Naive thymus-derived CD4-positive, alpha-beta T cell (primary cell): ENCODE measurements around the gene MPHOSPH9. TPM values are rescaled to one million over a fixed set of nuclear protein-coding genes. Genes with fewer than 3 reads are reported as not detected.

Experiments used
- ATAC-seq: fragments of 150-1000 bp; cut with Tn5 transposase; 2 replicates; pipeline ENCODE4 v1.10.0; 2021; ENCODE audit warnings: mild to moderate bottlenecking, moderate library complexity
- CTCF ChIA-PET: fragments of 350-600 bp; sonication (Branson Sonifier 250); formaldehyde crosslinking; loops from one replicate; lab custom pipeline; 2021; ENCODE audit warnings: antibody characterized with exemption; lab: Charles Lee
- POLR2A ChIA-PET: fragments of 350-600 bp; sonication (Branson Sonifier 250); formaldehyde crosslinking; loops from one replicate; lab custom pipeline; 2021; ENCODE audit warnings: antibody characterized with exemption, inconsistent platforms; lab: Charles Lee
- DNase-seq, 9 donors: peaks; one replicate each; pipeline versions ENCODE4 v3.0.0 to v3.0.0-alpha.2; 2020 to 2022; ENCODE audit warnings: mixed read lengths in 1 of 9
- H3K27ac ChIP-seq: one replicate; pipeline ENCODE4 v1.7.0; 2013; ENCODE audit warnings: mild to moderate bottlenecking, low read depth, low read length, moderate library complexity
- H3K27me3 ChIP-seq, 2 donors: one replicate each; pipeline ENCODE4 v1.7.0; 2013; ENCODE audit warnings: low read length in 2 of 2, mild to moderate bottlenecking in 2 of 2, moderate library complexity in 2 of 2; ENCODE audit not compliant: control insufficient read depth in 2 of 2, insufficient read depth in 2 of 2
- H3K36me3 ChIP-seq, 3 experiments: 1 replicate in 2 of 3; 2 replicates in 1 of 3; pipeline ENCODE4 v1.7.0; 2013; ENCODE audit warnings: low read length in 3 of 3, mild to moderate bottlenecking in 3 of 3, moderate library complexity in 1 of 3; ENCODE audit not compliant: insufficient read depth in 3 of 3, control insufficient read depth in 2 of 3
- H3K4me1 ChIP-seq, 2 donors: one replicate each; pipeline ENCODE4 v1.7.0; 2013; ENCODE audit warnings: low read length in 2 of 2, mild to moderate bottlenecking in 2 of 2, moderate library complexity in 1 of 2; ENCODE audit not compliant: control insufficient read depth in 2 of 2, insufficient read depth in 2 of 2
- H3K4me3 ChIP-seq: 2 replicates; pipeline ENCODE4 v1.7.0; 2013; ENCODE audit warnings: mild to moderate bottlenecking, low read length
- H3K9me3 ChIP-seq, 3 experiments: 1 replicate in 2 of 3; 2 replicates in 1 of 3; pipeline ENCODE4 v1.7.0; 2013; ENCODE audit warnings: low read length in 3 of 3; ENCODE audit not compliant: control insufficient read depth in 2 of 3
- H3K27ac Mint-ChIP-seq, 9 donors: one replicate each; pipeline ENCODE4 v1.8.0; 2020 to 2022; ENCODE audit warnings: mixed read lengths in 9 of 9, mild to moderate bottlenecking in 8 of 9, moderate library complexity in 5 of 9, inconsistent platforms in 2 of 9
- H3K27me3 Mint-ChIP-seq, 5 donors: one replicate each; pipeline ENCODE4 v1.8.0; 2021 to 2022; ENCODE audit warnings: mixed read lengths in 5 of 5, mild to moderate bottlenecking in 1 of 5
- H3K36me3 Mint-ChIP-seq, 5 donors: one replicate each; pipeline ENCODE4 v1.8.0; 2020 to 2022; ENCODE audit warnings: mixed read lengths in 5 of 5, mild to moderate bottlenecking in 3 of 5, inconsistent platforms in 1 of 5
- H3K4me1 Mint-ChIP-seq, 7 donors: one replicate each; pipeline ENCODE4 v1.8.0; 2020 to 2022; ENCODE audit warnings: mixed read lengths in 7 of 7, mild to moderate bottlenecking in 3 of 7, inconsistent platforms in 1 of 7
- H3K4me3 Mint-ChIP-seq, 10 donors: one replicate each; pipeline ENCODE4 v1.8.0; 2020 to 2022; ENCODE audit warnings: mild to moderate bottlenecking in 10 of 10, mixed read lengths in 10 of 10, moderate library complexity in 6 of 10, inconsistent platforms in 2 of 10
- H3K9me3 Mint-ChIP-seq, 11 donors: one replicate each; pipeline ENCODE4 v1.8.0; 2020 to 2022; ENCODE audit warnings: mixed read lengths in 11 of 11, mild to moderate bottlenecking in 4 of 11, inconsistent platforms in 1 of 11, moderate library complexity in 1 of 11
- intact Hi-C, 2 donors: fragments of 100-400 bp; cut with micrococcal nuclease; formaldehyde crosslinking; loops; one replicate each; pipeline ENCODE4 v1.15.1; 2023
- polyA plus RNA-seq, 2 donors: library from polyadenylated mRNA; unstranded; fragments of 300-500 nt; fragmentation: Illumina TruSeq; gene quantifications; one replicate each; pipeline ENCODE4 v1.2.3, GENCODE V29; 2021
- total RNA-seq, 6 experiments: library from RNA in 5 of 6; stranded (reverse) in 5 of 6; gene quantifications; 1 replicate in 5 of 6; 2 replicates in 1 of 6; pipeline ENCODE4 v1.2.3 and lab custom pipeline; 2021 to 2026

The MPHOSPH9 gene
- total and polyA plus RNA-seq, 7 experiments from 2014 or later, result 34.0 to 102 (median 77.1) TPM

DNA sequence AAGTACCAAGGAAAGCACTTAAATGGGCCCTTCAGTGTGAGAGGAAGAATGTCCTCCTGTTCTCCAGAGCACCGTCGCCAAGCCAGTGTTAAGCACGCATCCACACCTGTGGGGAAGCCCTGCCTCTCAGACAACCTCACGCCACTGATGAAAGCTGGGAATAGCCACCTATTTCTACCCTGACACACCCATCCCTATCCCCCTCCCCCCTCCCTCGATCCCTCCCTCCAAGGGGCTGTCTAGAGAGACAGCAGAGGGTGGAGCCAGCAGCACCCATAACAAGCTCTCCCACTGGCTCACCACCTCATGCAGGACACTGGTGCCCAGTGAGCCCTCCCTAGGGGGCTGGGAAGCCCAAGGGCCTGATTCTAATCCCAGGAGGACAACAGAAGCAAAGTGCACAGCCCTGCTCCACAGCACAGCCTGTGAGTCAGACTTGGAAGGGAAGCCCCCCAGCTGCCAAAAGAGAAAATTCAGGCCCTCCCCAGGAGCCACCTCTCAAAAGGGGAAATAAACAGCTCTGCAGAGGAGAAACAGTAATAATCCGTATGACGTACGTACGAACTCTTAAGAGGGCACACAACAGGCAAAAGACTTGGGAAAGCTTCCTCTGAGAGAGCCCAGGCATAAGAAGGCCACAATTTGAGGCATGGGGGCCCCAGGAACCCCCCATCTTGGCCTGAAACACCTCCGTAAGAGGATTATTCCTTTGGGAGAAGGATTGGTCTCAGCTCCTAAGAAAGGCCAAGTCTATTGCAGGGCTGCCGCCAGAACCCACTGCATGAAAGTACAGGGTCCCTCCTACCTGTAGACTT is 89.8 kb downstream of the MPHOSPH9 start:
- Mint-ChIP-seq H3K4me3 (peak overlapping the region in 3 of 10 donors; percentile 13 to 25 (median 18)), H3K36me3 (peaks cover 0 to 10% (median 5%) of the 10 kb centered on the region in 5 donors), H3K27ac (peak overlapping the region in 7 of 9 donors; percentile 28 to 78 (median 53)), H3K27me3 (peaks cover 0 to 2% (median 0%) of the 10 kb centered on the region in 5 donors), H3K9me3 (peaks cover 0 to 1% (median 0%) of the 10 kb centered on the region in 11 donors), H3K4me1 (peaks cover 19 to 77% (median 68%) of the 10 kb centered on the region in 7 donors)
- intact Hi-C loops, result no loop called here
- no peaks in the 10 kb centered on the region for H3K9me3 ChIP-seq
- no peak for DNase-seq
- peak; percentile 55 for ATAC-seq
- H3K4me3 ChIP-seq, result no peak overlapping the region
- no peaks in the 10 kb centered on the region for H3K27me3 ChIP-seq
- ChIA-PET CTCF (interaction anchor here (0.6 to 1.5 kb wide), 3 partner anchors 9 to 100 kb away, joined by 3 to 10 read pairs (median 5); no protein-coding TSS in a partner anchor), POLR2A (interaction anchor here (0.8 to 2.1 kb wide), 8 partner anchors 10 to 168 kb away, joined by 3 to 8 read pairs (median 3); partner anchors contain the start of gene OGFOD2)
- no peak overlapping the region for H3K27ac ChIP-seq
- H3K4me1 ChIP-seq, result peaks cover 0 to 21% of the 10 kb centered on the region in 2 donors
- H3K36me3 ChIP-seq, result no peaks in the 10 kb centered on the region

GRCh38 chr12:123142518-123142840 is 90.5 kb downstream of the MPHOSPH9 start:
- peaks cover 0 to 10% (median 6%) of the 10 kb centered on the region in 5 donors for H3K36me3 Mint-ChIP-seq
- intact Hi-C loops, result no loop called here
- H3K9me3 ChIP-seq, result no peaks in the 10 kb centered on the region
- H3K4me1 ChIP-seq, result peaks cover 0 to 18% of the 10 kb centered on the region in 2 donors
- no peaks in the 10 kb centered on the region for H3K27me3 ChIP-seq
- no peaks in the 10 kb centered on the region for H3K36me3 ChIP-seq
- H3K4me1 Mint-ChIP-seq, result peaks cover 17 to 73% (median 63%) of the 10 kb centered on the region in 7 donors
- no peak overlapping the region for H3K4me3 ChIP-seq
- ChIA-PET CTCF (no interaction called here), POLR2A (interaction anchor here (1.1 to 2.1 kb wide), 3 partner anchors 11 to 26 kb away, joined by 3 to 8 read pairs (median 3); no protein-coding TSS in a partner anchor)
- H3K27ac Mint-ChIP-seq, result peak overlapping the region in 4 of 9 donors; percentile 28 to 71 (median 47)
- H3K4me3 Mint-ChIP-seq, result peak overlapping the region in 2 of 10 donors; percentile 2 to 13
- H3K9me3 Mint-ChIP-seq, result peaks cover 0 to 1% (median 0%) of the 10 kb centered on the region in 11 donors
- no peak overlapping the region for H3K27ac ChIP-seq
- ATAC-seq (no peak), DNase-seq (no peak)
- H3K27me3 Mint-ChIP-seq, result peaks cover 0 to 2% (median 0%) of the 10 kb centered on the region in 5 donors

GRCh38 chr12:123141615-123142517 is 91.1 kb downstream of the MPHOSPH9 start:
- Mint-ChIP-seq H3K4me3 (no peak overlapping the region), H3K36me3 (peaks cover 0 to 10% (median 5%) of the 10 kb centered on the region in 5 donors), H3K27me3 (peaks cover 0 to under 1% (median 0%) of the 10 kb centered on the region in 5 donors), H3K9me3 (peaks cover 0 to 1% (median 0%) of the 10 kb centered on the region in 11 donors), H3K27ac (peak overlapping the region in 5 of 9 donors; percentile 41 to 78 (median 55)), H3K4me1 (peaks cover 15 to 68% (median 59%) of the 10 kb centered on the region in 7 donors)
- ChIA-PET POLR2A (interaction anchor here (0.5 to 1.1 kb wide), 2 partner anchors 25 to 1322 kb away, joined by 3 read pairs; no protein-coding TSS in a partner anchor), CTCF (no interaction called here)
- Histone ChIP-seq H3K27me3 (no peaks in the 10 kb centered on the region), H3K4me3 (no peak overlapping the region), H3K9me3 (no peaks in the 10 kb centered on the region), H3K4me1 (peaks cover 0 to 18% of the 10 kb centered on the region in 2 donors), H3K36me3 (peaks cover 0 to 6% (median 0%) of the 10 kb centered on the region in 3 experiments), H3K27ac (no peak overlapping the region)
- ATAC-seq (no peak), DNase-seq (no peak)
- intact Hi-C loops, result no loop called here

GRCh38 chr12:123140676-123141614 is 92.0 kb downstream of the MPHOSPH9 start:
- H3K27me3 ChIP-seq, result no peaks in the 10 kb centered on the region
- peak overlapping the region in 7 of 9 donors; percentile 48 to 90 (median 73) for H3K27ac Mint-ChIP-seq
- H3K4me1 ChIP-seq, result peaks cover 0 to 18% of the 10 kb centered on the region in 2 donors
- ChIA-PET CTCF (no interaction called here), POLR2A (interaction anchor here (0.5 to 0.9 kb wide), 3 partner anchors 72 to 1323 kb away, joined by 3 read pairs; no protein-coding TSS in a partner anchor)
- H3K9me3 ChIP-seq, result no peaks in the 10 kb centered on the region
- H3K36me3 Mint-ChIP-seq, result peaks cover 0 to 12% (median 6%) of the 10 kb centered on the region in 5 donors
- H3K27me3 Mint-ChIP-seq, result no peaks in the 10 kb centered on the region
- DNase-seq, result peak in 1 of 9 donors; percentile 4
- H3K4me1 Mint-ChIP-seq, result peaks cover 15 to 73% (median 59%) of the 10 kb centered on the region in 7 donors
- no peak overlapping the region for H3K4me3 ChIP-seq
- no peak for ATAC-seq
- H3K36me3 ChIP-seq, result peaks cover 0 to 6% (median 0%) of the 10 kb centered on the region in 3 experiments
- no peak overlapping the region for H3K4me3 Mint-ChIP-seq
- intact Hi-C loops, result no loop called here
- H3K9me3 Mint-ChIP-seq, result peaks cover 0 to 1% (median 0%) of the 10 kb centered on the region in 11 donors
- no peak overlapping the region for H3K27ac ChIP-seq

DNA sequence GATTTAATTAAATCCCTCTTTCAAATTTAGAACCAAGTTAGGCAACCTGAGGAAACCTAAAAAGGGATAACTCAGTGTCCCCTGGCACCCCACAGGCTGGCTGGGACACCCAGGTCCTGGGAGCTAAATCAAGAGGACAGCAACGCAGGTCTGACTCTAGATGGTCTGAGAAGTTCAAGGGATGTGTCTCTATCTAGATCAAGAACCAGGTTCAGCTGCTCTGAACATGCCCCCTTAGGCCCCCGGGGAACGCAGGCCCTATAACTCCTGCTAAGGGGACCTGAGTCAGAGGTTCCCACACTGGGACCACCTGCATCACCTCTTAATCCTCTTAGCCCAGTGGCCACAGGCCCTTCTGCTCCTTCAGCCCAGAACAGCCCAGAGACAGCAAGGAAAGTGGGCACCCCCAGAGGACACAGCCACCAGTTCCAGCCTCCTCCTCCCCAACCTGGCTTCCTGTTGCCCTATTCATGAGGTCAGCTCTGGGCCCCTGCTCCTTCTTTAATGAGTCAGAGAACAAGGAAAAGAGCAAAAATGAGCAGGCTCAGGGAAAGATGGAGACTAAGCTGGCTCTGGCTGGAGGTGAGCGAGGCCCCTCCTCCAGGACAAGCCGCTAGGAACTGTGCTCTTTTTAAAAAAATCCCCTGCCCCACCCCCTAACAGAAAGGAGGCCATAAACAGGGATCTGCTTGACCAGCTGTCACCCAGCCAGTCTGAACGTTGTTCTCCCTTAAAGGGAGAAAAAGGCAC is 92.8 kb downstream of the MPHOSPH9 start:
- intact Hi-C loops, result no loop called here
- DNase-seq (no peak), ATAC-seq (no peak)
- Mint-ChIP-seq H3K9me3 (peaks cover 0 to 1% (median 0%) of the 10 kb centered on the region in 11 donors), H3K4me3 (peak overlapping the region in 1 of 10 donors; percentile 10), H3K27me3 (no peaks in the 10 kb centered on the region), H3K36me3 (peaks cover 0 to 13% (median 4%) of the 10 kb centered on the region in 5 donors), H3K27ac (peak overlapping the region in 8 of 9 donors; percentile 22 to 90 (median 69)), H3K4me1 (peaks cover 19 to 70% (median 55%) of the 10 kb centered on the region in 7 donors)
- POLR2A ChIA-PET, result interaction anchor here (0.6 to 1.0 kb wide), 5 partner anchors 20 to 104 kb away, joined by 3 read pairs; no protein-coding TSS in a partner anchor
- Histone ChIP-seq H3K36me3 (peaks cover 0 to 6% (median 0%) of the 10 kb centered on the region in 3 experiments), H3K9me3 (no peaks in the 10 kb centered on the region), H3K4me3 (no peak overlapping the region), H3K27ac (no peak overlapping the region), H3K27me3 (no peaks in the 10 kb centered on the region), H3K4me1 (peaks cover 0 to 18% of the 10 kb centered on the region in 2 donors)
- CTCF ChIA-PET, result interaction anchor here (1.9 kb wide), 1 partner anchor 8 kb away, joined by 5 read pairs; no protein-coding TSS in a partner anchor
